NCI-H446 treated with DMSO at 0.1 percent for 48 hours (cell line): Measurements from ENCODE around the gene CHSY1.
A peak's percentile ranks its signal among the peaks of the same experiment; 100 is the strongest.

Source experiments
- DNase-seq: peaks from one replicate; lab custom pipeline; 2025; lab: John Stamatoyannopoulos, UW

CHSY1 gene

GRCh38 chr15:101210466-101210865 is 41.4 kb downstream of the CHSY1 start:
- DNase-seq = no peak

GRCh38 chr15:101210058-101210457 is 41.8 kb downstream of the CHSY1 start:
- no peak for DNase-seq

- DNase-seq = no peak
Observed at GRCh38 chr15:101209285-101209845, 42.5 kb downstream of the CHSY1 start.

- no peak for DNase-seq
Observed at GRCh38 chr15:101207867-101208288, 44.0 kb downstream of the CHSY1 start.

- DNase-seq = no peak
Observed at GRCh38 chr15:101206176-101206591, 45.7 kb downstream of the CHSY1 start.

- no peak for DNase-seq
Observed at GRCh38 chr15:101204739-101205535, 46.9 kb downstream of the CHSY1 start.

- DNase-seq = no peak
Observed at GRCh38 chr15:101203607-101204189, 48.1 kb downstream of the CHSY1 start.

GRCh38 chr15:101203029-101203573 is 48.7 kb downstream of the CHSY1 start:
- no peak for DNase-seq

GRCh38 chr15:101201411-101202174 is 50.3 kb downstream of the CHSY1 start:
- DNase-seq = peak; percentile 30

GRCh38 chr15:101200181-101200580 is 51.7 kb downstream of the CHSY1 start:
- no peak for DNase-seq

- DNase-seq = no peak
Observed at GRCh38 chr15:101198800-101199199, 53.0 kb downstream of the CHSY1 start.

GRCh38 chr15:101198031-101198575 is 53.7 kb downstream of the CHSY1 start:
- DNase-seq = no peak

GRCh38 chr15:101194546-101195125 is 57.2 kb downstream of the CHSY1 start:
- no peak for DNase-seq

GRCh38 chr15:101193806-101194545 is 57.9 kb downstream of the CHSY1 start:
- DNase-seq = no peak

- no peak for DNase-seq
Observed at GRCh38 chr15:101193120-101193644, 58.7 kb downstream of the CHSY1 start.

GRCh38 chr15:101192081-101192480 is 59.8 kb downstream of the CHSY1 start:
- no peak for DNase-seq

GRCh38 chr15:101191242-101191641 is 60.6 kb downstream of the CHSY1 start:
- no peak for DNase-seq

- no peak for DNase-seq
Observed at GRCh38 chr15:101190092-101190595, 61.7 kb downstream of the CHSY1 start.

GRCh38 chr15:101189409-101190091 is 62.3 kb downstream of the CHSY1 start:
- no peak for DNase-seq
